ENCODE data around the gene ZFAND3. TPM values are rescaled to one million over a fixed set of nuclear protein-coding genes. Genes with fewer than 3 reads are reported as not detected.
A peak's percentile ranks its signal among the peaks of the same experiment; 100 is the strongest.

Gene ZFAND3
- total RNA-seq, 1 donor from 2014 or later, result 84.4 TPM

GRCh38 chr6:37882292-37882691 lies 62.8 kb downstream of the ZFAND3 start:
- Mint-ChIP-seq H3K4me3 (ENCODE audit: unreplicated experiment) (no peak overlapping the region), H3K4me1 (ENCODE audit: unreplicated experiment) (peaks cover 74% of the 10 kb centered on the region), H3K9me3 (ENCODE audit: unreplicated experiment) (no peaks in the 10 kb centered on the region), H3K27me3 (ENCODE audit: unreplicated experiment) (no peaks in the 10 kb centered on the region), H3K36me3 (ENCODE audit: unreplicated experiment) (no peaks in the 10 kb centered on the region), H3K27ac (ENCODE audit: unreplicated experiment) (peak overlapping the region; percentile 87)
- TF ChIP-seq CTCF (IDR thresholded peaks at IDR 0.05), result no peak
- DNase-seq (ENCODE audit: extremely low spot score, unreplicated experiment), result no peak

- Mint-ChIP-seq H3K27me3 (ENCODE audit: unreplicated experiment) (no peaks in the 10 kb centered on the region), H3K9me3 (ENCODE audit: unreplicated experiment) (no peaks in the 10 kb centered on the region), H3K4me1 (ENCODE audit: unreplicated experiment) (peaks cover 74% of the 10 kb centered on the region), H3K36me3 (ENCODE audit: unreplicated experiment) (no peaks in the 10 kb centered on the region), H3K27ac (ENCODE audit: unreplicated experiment) (peak overlapping the region; percentile 87), H3K4me3 (ENCODE audit: unreplicated experiment) (no peak overlapping the region)
- no peak for DNase-seq (ENCODE audit: extremely low spot score, unreplicated experiment)
- no peak for TF ChIP-seq CTCF (IDR thresholded peaks at IDR 0.05)
These were observed 63.3 kb downstream of the ZFAND3 start for GRCh38 chr6:37882724-37883413.

GRCh38 chr6:37884548-37884947 lies 65.0 kb downstream of the ZFAND3 start:
- Mint-ChIP-seq H3K36me3 (ENCODE audit: unreplicated experiment) (no peaks in the 10 kb centered on the region), H3K4me1 (ENCODE audit: unreplicated experiment) (peaks cover 69% of the 10 kb centered on the region), H3K27me3 (ENCODE audit: unreplicated experiment) (no peaks in the 10 kb centered on the region), H3K4me3 (ENCODE audit: unreplicated experiment) (no peak overlapping the region), H3K9me3 (ENCODE audit: unreplicated experiment) (no peaks in the 10 kb centered on the region), H3K27ac (ENCODE audit: unreplicated experiment) (no peak overlapping the region)
- DNase-seq (ENCODE audit: extremely low spot score, unreplicated experiment), result no peak
- no peak for TF ChIP-seq CTCF (IDR thresholded peaks at IDR 0.05)

DNA sequence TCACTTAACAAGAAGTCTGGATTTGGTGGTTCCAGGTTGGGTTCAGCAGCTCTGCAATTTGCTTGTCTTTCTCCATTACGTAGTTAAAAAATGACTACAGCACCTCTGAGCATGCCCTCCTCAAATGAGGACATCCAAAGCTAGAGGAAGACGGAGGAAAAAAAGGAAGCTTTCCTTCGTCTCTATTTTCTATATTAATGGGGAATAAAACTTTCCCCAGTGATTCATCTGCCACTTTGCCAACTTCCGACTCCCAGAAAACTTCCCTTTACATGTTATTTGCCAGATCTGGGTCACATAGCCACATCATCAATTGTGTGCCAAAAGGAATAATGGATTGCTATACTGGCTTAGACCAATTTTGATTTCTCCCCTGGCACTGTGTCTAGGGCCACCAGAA lies 69.5 kb downstream of the ZFAND3 start:
- Mint-ChIP-seq H3K9me3 (ENCODE audit: unreplicated experiment) (no peaks in the 10 kb centered on the region), H3K4me3 (ENCODE audit: unreplicated experiment) (no peak overlapping the region), H3K36me3 (ENCODE audit: unreplicated experiment) (peaks cover 3% of the 10 kb centered on the region), H3K27ac (ENCODE audit: unreplicated experiment) (peak overlapping the region; percentile 43), H3K4me1 (ENCODE audit: unreplicated experiment) (peaks cover 45% of the 10 kb centered on the region), H3K27me3 (ENCODE audit: unreplicated experiment) (no peaks in the 10 kb centered on the region)
- TF ChIP-seq CTCF (IDR thresholded peaks at IDR 0.05), result no peak
- DNase-seq (ENCODE audit: extremely low spot score, unreplicated experiment), result no peak

GRCh38 chr6:37889486-37889885 lies 70.0 kb downstream of the ZFAND3 start:
- H3K27ac Mint-ChIP-seq (ENCODE audit: unreplicated experiment), result peak overlapping the region; percentile 43

More at GRCh38 chr6:37889486-37889885, 70.0 kb downstream of the ZFAND3 start:
- TF ChIP-seq CTCF (IDR thresholded peaks at IDR 0.05), result no peak
- no peak for DNase-seq (ENCODE audit: extremely low spot score, unreplicated experiment)
- H3K4me3 Mint-ChIP-seq (ENCODE audit: unreplicated experiment), result no peak overlapping the region
- no peaks in the 10 kb centered on the region for H3K27me3 Mint-ChIP-seq (ENCODE audit: unreplicated experiment)
- peaks cover 6% of the 10 kb centered on the region for H3K36me3 Mint-ChIP-seq (ENCODE audit: unreplicated experiment)
- peaks cover 45% of the 10 kb centered on the region for H3K4me1 Mint-ChIP-seq (ENCODE audit: unreplicated experiment)
- no peaks in the 10 kb centered on the region for H3K9me3 Mint-ChIP-seq (ENCODE audit: unreplicated experiment)
